MM.1S (cell line): ENCODE data around the gene DARS2.

ENCODE experiments used
- CTCF ChIP-seq: fragments of 300-600 bp; sonication (generic); IDR thresholded peaks from 2 replicates; pipeline ENCODE4 v1.5.1; 2016; ENCODE audit warnings: antibody characterized with exemption, low read length, mixed read lengths
- EZH2 ChIP-seq: fragments of 300-600 bp; sonication (generic); optimal IDR thresholded peaks from 2 replicates; pipeline ENCODE3; 2017; ENCODE audit warnings: low read depth, mild to moderate bottlenecking, antibody characterized with exemption, low read length, mixed read lengths
- EZH2phosphoT487 ChIP-seq: fragments of 300-600 bp; sonication (generic); IDR thresholded peaks from 2 replicates; pipeline ENCODE4 v1.6.1; 2018; ENCODE audit warnings: antibody characterized with exemption, low read length

DNA sequence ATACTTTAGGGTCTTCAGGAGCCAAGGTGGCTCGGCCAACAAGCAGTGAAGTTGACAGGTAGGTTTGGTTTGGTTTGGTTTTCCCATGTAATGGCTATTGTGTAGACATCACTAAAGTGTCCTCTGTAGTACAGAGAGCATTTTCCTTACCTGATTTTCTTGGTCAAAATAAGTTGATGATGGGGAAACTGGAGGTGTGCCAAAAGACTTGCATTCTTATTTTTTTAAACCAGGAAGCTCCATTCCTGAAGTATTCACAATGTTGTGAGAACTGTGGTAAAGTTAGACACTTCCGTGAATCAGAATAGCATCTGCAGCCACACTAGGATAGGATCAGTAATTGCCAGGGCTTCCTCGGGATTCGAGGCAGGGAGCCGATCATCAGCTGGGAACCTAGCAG lies 46.6 kb downstream of the DARS2 start:
- TF ChIP-seq CTCF, result no peak
- TF ChIP-seq EZH2phosphoT487, result no peak
- TF ChIP-seq EZH2, result no peak
